Fibroblast of lung (primary cell): ENCODE data around the gene UBQLN4. TPM values are rescaled to one million over a fixed set of nuclear protein-coding genes. Genes with fewer than 3 reads are reported as not detected.

ENCODE experiments used
- DNase-seq, 2 donors: peaks; one replicate each; pipeline versions ENCODE4 v3.0.0 to v3.0.0-alpha.2; 2010; ENCODE audit warnings: low read depth in 2 of 2
- H2AFZ ChIP-seq: 2 replicates; pipeline ENCODE4 v1.5.1; 2012; ENCODE audit warnings: low read length, control low read depth, inconsistent platforms
- H3K27ac ChIP-seq: 2 replicates; pipeline ENCODE4 v1.5.1; 2011; ENCODE audit warnings: low read length, control low read depth; ENCODE audit not compliant: insufficient read depth
- H3K27me3 ChIP-seq: 2 replicates; pipeline ENCODE4 v1.5.1; 2011; ENCODE audit warnings: mild to moderate bottlenecking, low read length; ENCODE audit not compliant: control insufficient read depth, insufficient read depth
- H3K36me3 ChIP-seq: 2 replicates; pipeline ENCODE4 v1.5.1; 2011; ENCODE audit warnings: low read length; ENCODE audit not compliant: control insufficient read depth, insufficient read depth
- H3K4me1 ChIP-seq: 2 replicates; pipeline ENCODE4 v1.5.1; 2011; ENCODE audit warnings: low read length; ENCODE audit not compliant: control insufficient read depth, insufficient read depth; ENCODE audit errors: extremely low read depth
- H3K4me2 ChIP-seq: 2 replicates; pipeline ENCODE4 v1.5.1; 2011; ENCODE audit warnings: low read length, control low read depth; ENCODE audit not compliant: insufficient read depth; ENCODE audit errors: extremely low read depth
- H3K4me3 ChIP-seq, 4 experiments: fragments of 200-600 bp in 1 of 4; sonication (generic) in 1 of 4; replicated peaks in 1 of 4; 2 replicates each; pipeline ENCODE4 v1.5.1; 2011 to 2016; ENCODE audit warnings: low read length in 4 of 4, low read depth in 3 of 4, mild to moderate bottlenecking in 3 of 4, control low read depth in 2 of 4, inconsistent platforms in 1 of 4, mixed read lengths in 1 of 4; ENCODE audit not compliant: insufficient read depth in 1 of 4; ENCODE audit errors: control extremely low read depth in 1 of 4
- H3K79me2 ChIP-seq: 2 replicates; pipeline ENCODE4 v1.5.1; 2012; ENCODE audit warnings: mild to moderate bottlenecking, low read length, inconsistent platforms; ENCODE audit not compliant: control insufficient read depth, insufficient read depth
- H3K9ac ChIP-seq: 2 replicates; pipeline ENCODE4 v1.5.1; 2011; ENCODE audit warnings: mild to moderate bottlenecking, low read length, control low read depth; ENCODE audit not compliant: insufficient read depth
- H3K9me3 ChIP-seq: 2 replicates; pipeline ENCODE4 v1.5.1; 2012; ENCODE audit warnings: low read depth, low read length; ENCODE audit not compliant: control insufficient read depth, insufficient read depth
- H4K20me1 ChIP-seq: 2 replicates; pipeline ENCODE4 v1.5.1; 2011; ENCODE audit warnings: low read length; ENCODE audit not compliant: control insufficient read depth, insufficient read depth; ENCODE audit errors: extremely low read depth
- EZH2 ChIP-seq: IDR thresholded peaks from 2 replicates; pipeline ENCODE4 v1.5.1; 2012; ENCODE audit warnings: low read length, control low read depth, mild to moderate bottlenecking; ENCODE audit errors: missing control alignments
- polyA plus RNA-seq, 2 donors: library from polyadenylated mRNA; depleted of rRNA in 1 of 2; stranded (reverse) in 1 of 2; unstranded in 1 of 2; fragments of >200 nt; gene quantifications; 2 replicates each; pipeline ENCODE4 v1.2.1, GENCODE V29; 2011 to 2012; ENCODE audit warnings: missing spikeins in 1 of 2
- total RNA-seq: library from RNA; depleted of rRNA; stranded (reverse); fragments of >200 nt; gene quantifications from 2 replicates; pipeline ENCODE4 v1.2.1, GENCODE V29; 2014
- TF ChIP-seq, protein P1 (sequence below), 2 donors: IDR thresholded peaks in 1 of 2; conservative IDR thresholded peaks in 1 of 2; 1 replicate in 1 of 2; 2 replicates in 1 of 2; pipeline ENCODE4 v1.5.1; 2011 to 2012; ENCODE audit warnings: low read length in 2 of 2, control low read depth in 1 of 2, inconsistent platforms in 1 of 2, low read depth in 1 of 2, mild to moderate bottlenecking in 1 of 2

Gene UBQLN4
- total and polyA plus RNA-seq, 2 donors (not counting 1 experiment from before 2014, with no cell fraction given) = 11.1 to 12.5 TPM

DNA sequence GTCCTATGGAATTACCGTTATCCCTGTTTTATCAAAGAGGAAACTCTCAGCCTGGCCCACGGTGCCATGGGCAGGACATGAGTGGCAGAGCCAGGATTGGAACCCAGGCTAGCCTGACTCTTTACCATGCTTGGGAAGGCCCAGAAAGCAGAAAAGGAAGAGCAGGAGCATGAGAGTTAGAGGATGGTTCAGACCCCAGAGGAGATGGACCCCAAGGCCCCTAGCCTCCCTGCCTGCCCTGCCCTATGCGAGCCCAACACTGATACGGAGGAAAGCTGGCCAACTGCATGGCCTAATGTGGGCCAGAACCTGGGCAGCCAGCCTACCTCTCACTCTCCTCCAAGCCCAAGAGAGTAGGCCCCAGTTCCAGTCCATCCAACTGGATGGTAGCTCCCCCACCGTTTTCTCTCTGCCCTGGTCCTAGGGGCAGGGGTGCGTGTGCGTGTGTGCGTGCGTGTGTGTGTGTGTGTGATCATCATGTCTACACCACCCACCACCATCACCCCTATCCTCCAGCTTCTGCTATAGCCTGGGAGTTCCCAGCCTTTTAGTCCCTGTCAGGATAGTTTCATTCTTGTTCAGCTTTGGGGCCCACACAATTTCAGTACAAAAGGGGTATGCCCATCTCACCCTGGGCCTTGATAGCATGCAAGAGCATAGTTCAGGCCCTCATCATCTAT lies 44.0 kb upstream of the UBQLN4 start:
- TF ChIP-seq EZH2 = no peak
- TF ChIP-seq, protein P1, sequence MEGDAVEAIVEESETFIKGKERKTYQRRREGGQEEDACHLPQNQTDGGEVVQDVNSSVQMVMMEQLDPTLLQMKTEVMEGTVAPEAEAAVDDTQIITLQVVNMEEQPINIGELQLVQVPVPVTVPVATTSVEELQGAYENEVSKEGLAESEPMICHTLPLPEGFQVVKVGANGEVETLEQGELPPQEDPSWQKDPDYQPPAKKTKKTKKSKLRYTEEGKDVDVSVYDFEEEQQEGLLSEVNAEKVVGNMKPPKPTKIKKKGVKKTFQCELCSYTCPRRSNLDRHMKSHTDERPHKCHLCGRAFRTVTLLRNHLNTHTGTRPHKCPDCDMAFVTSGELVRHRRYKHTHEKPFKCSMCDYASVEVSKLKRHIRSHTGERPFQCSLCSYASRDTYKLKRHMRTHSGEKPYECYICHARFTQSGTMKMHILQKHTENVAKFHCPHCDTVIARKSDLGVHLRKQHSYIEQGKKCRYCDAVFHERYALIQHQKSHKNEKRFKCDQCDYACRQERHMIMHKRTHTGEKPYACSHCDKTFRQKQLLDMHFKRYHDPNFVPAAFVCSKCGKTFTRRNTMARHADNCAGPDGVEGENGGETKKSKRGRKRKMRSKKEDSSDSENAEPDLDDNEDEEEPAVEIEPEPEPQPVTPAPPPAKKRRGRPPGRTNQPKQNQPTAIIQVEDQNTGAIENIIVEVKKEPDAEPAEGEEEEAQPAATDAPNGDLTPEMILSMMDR (conservative IDR thresholded peaks at IDR 0.05 in 1 of 2, IDR thresholded peaks at IDR 0.05 in 1 of 2; ENCODE audit: low read depth in 1 of 2, low read length in 2 of 2) = no peak

GRCh38 chr1:156096640-156097391 lies 43.2 kb upstream of the UBQLN4 start:
- DNase-seq = peak; percentile 72 to 81
- H4K20me1 ChIP-seq = no peaks in the 10 kb centered on the region
- no peaks in the 10 kb centered on the region for H3K27me3 ChIP-seq
- H3K4me2 ChIP-seq = peak overlapping the region; percentile 25
- no peak for TF ChIP-seq EZH2
- TF ChIP-seq, protein P1 (conservative IDR thresholded peaks at IDR 0.05 in 1 of 2, IDR thresholded peaks at IDR 0.05 in 1 of 2; ENCODE audit: low read depth in 1 of 2, low read length in 2 of 2) = peak; percentile 93 to 99
- no peaks in the 10 kb centered on the region for H3K79me2 ChIP-seq
- no peaks in the 10 kb centered on the region for H3K36me3 ChIP-seq
- H3K4me1 ChIP-seq = peaks cover 10% of the 10 kb centered on the region
- H3K9ac ChIP-seq = peak overlapping the region; percentile 28
- no peak overlapping the region for H2AFZ ChIP-seq
- no peaks in the 10 kb centered on the region for H3K9me3 ChIP-seq
- peak overlapping the region; percentile 78 for H3K27ac ChIP-seq
- H3K4me3 ChIP-seq = no peak overlapping the region

More for the DNA sequence above, 44.0 kb upstream of the UBQLN4 start:
- no peak overlapping the region for H3K27ac ChIP-seq
- H4K20me1 ChIP-seq = no peaks in the 10 kb centered on the region
- H3K9ac ChIP-seq = no peak overlapping the region
- H3K4me3 ChIP-seq = no peak overlapping the region
- H3K79me2 ChIP-seq = peaks cover 2% of the 10 kb centered on the region
- no peaks in the 10 kb centered on the region for H3K9me3 ChIP-seq
- no peaks in the 10 kb centered on the region for H3K27me3 ChIP-seq
- no peaks in the 10 kb centered on the region for H3K36me3 ChIP-seq
- no peak for DNase-seq
- peaks cover 19% of the 10 kb centered on the region for H3K4me1 ChIP-seq
- no peak overlapping the region for H3K4me2 ChIP-seq
- no peak overlapping the region for H2AFZ ChIP-seq

DNA sequence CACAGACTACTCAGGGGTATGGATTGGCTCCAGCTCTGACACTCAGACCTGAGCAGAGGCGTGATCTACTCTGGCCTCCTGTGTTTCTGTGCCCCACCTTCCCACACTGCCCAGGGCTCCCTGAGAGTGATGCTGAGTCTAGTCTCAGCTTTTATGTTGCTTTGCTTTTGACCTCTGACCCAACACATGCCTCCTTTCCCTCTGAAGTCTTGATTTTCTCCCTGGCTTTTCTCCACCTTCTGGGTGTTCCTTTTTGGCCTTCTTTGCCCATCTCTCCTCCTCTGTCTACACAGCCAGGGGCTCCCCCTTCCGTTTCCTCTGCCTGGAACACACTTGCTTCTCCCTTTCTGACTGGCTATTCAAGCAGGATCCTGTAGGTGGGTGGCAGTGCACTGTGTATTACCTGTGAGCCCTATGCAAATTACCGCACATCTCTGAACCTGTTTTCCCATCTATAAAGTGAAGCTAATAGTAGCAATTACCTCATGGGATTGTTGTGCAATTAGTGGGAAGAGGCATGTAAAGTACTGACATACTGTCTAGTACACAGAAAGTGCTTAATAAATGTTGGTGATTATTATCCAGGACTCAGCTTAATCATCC lies 42.4 kb upstream of the UBQLN4 start:
- Histone ChIP-seq H3K4me1 (peaks cover 8% of the 10 kb centered on the region), H3K4me3 (no peak overlapping the region), H3K4me2 (no peak overlapping the region), H4K20me1 (no peaks in the 10 kb centered on the region), H2AFZ (no peak overlapping the region), H3K79me2 (no peaks in the 10 kb centered on the region), H3K9ac (no peak overlapping the region), H3K9me3 (no peaks in the 10 kb centered on the region), H3K27ac (peak overlapping the region; percentile 50), H3K27me3 (no peaks in the 10 kb centered on the region), H3K36me3 (no peaks in the 10 kb centered on the region)
- TF ChIP-seq, protein P1 (conservative IDR thresholded peaks at IDR 0.05 in 1 of 2, IDR thresholded peaks at IDR 0.05 in 1 of 2; ENCODE audit: low read depth in 1 of 2, low read length in 2 of 2) = no peak
- no peak for TF ChIP-seq EZH2
- DNase-seq = no peak
